Kidney (tissue), 22 donors: ENCODE results near the gene CLCA4. TPM values are rescaled to one million over a fixed set of nuclear protein-coding genes. Genes with fewer than 3 reads are reported as not detected.

Experiments used
- DNase-seq, 5 donors: peaks; one replicate each; pipeline ENCODE4 v3.0.0-alpha.2; 2013 to 2020
- FAIRE-seq: peaks from 2 replicates; lab custom pipeline; 2012; peaks lifted over from hg19 to GRCh38; lab: Jason Lieb, UNC
- H3K27ac ChIP-seq, 2 donors: one replicate each; pipeline ENCODE4 v1.7.0; 2013; ENCODE audit warnings: low read depth in 2 of 2, low read length in 2 of 2, inconsistent platforms in 1 of 2
- H3K27me3 ChIP-seq: one replicate; pipeline ENCODE4 v1.7.1; 2013; ENCODE audit warnings: low read length, inconsistent platforms; ENCODE audit not compliant: control insufficient read depth, insufficient read depth
- H3K36me3 ChIP-seq, 3 donors: one replicate each; pipeline versions ENCODE4 v1.7.0 to v1.7.1; 2013; ENCODE audit warnings: low read length in 3 of 3, control low read depth in 1 of 3, inconsistent platforms in 1 of 3; ENCODE audit not compliant: insufficient read depth in 3 of 3, control insufficient read depth in 2 of 3
- H3K4me1 ChIP-seq, 3 donors: one replicate each; pipeline versions ENCODE4 v1.7.0 to v1.7.1; 2013; ENCODE audit warnings: low read length in 3 of 3, inconsistent platforms in 1 of 3, low read depth in 1 of 3; ENCODE audit not compliant: control insufficient read depth in 2 of 3, insufficient read depth in 2 of 3
- H3K4me3 ChIP-seq, 3 donors: one replicate each; pipeline versions ENCODE4 v1.7.0 to v1.8.1; 2013; ENCODE audit warnings: low read length in 3 of 3, control low read depth in 1 of 3, inconsistent platforms in 1 of 3
- H3K9ac ChIP-seq, 3 donors: one replicate each; pipeline versions ENCODE4 v1.7.0 to v1.7.1; 2013; ENCODE audit warnings: low read length in 3 of 3, control low read depth in 1 of 3, inconsistent platforms in 1 of 3
- H3K9me3 ChIP-seq, 3 donors: one replicate each; pipeline versions ENCODE4 v1.7.0 to v1.7.1; 2013; ENCODE audit warnings: low read length in 3 of 3, control low read depth in 1 of 3, inconsistent platforms in 1 of 3; ENCODE audit not compliant: control insufficient read depth in 2 of 3, insufficient read depth in 1 of 3
- CTCF ChIP-seq: IDR thresholded peaks from 3 replicates; pipeline ENCODE4 v1.5.1; 2012; ENCODE audit warnings: mild to moderate bottlenecking, moderate library complexity, borderline replicate concordance; ENCODE audit not compliant: insufficient read depth; ENCODE audit errors: extremely low read depth
- intact Hi-C: fragments of 100-400 bp; cut with DNase I; formaldehyde crosslinking; loops from one replicate; pipeline ENCODE4 v1.11.1; 2022
- long read RNA-seq, 10 donors: library from polyadenylated mRNA in 1 of 10; unstranded in 1 of 10; transcript quantifications; one replicate each; pipeline ENCODE4 v2.0.0 and lab custom pipeline, GENCODE V29; 2021 to 2026
- polyA plus RNA-seq: library from polyadenylated mRNA; stranded (reverse); fragments of 350-450 nt; fragmentation: Illumina TruSeq; extraction: RNeasy Lipid Tissue Mini Kit (QIAGEN cat#74804); gene quantifications from one replicate; pipeline ENCODE4 v1.2.3, GENCODE V29; 2014; ENCODE audit warnings: low read depth, low replicate concordance; ENCODE audit not compliant: insufficient read depth
- total RNA-seq: library from RNA; stranded (reverse); fragmentation: NEBNext Ultra II Directional; extraction: Animal tissue kit (Norgen Biotek cat#: 25700); gene quantifications from one replicate; pipeline ENCODE4 v1.2.1, GENCODE V29; 2021
- donor health status: control.
- donor health status: control.
- donor health status: control.
- donor health status: control.
- donor health status: control.
- donor health status: DM: yes; HTN: yes; CAD: no.
- donor health status: Normal renal cell carcinoma (clear cell type).

Gene CLCA4
- 0.13 TPM for total RNA-seq
- not detected for polyA plus RNA-seq
- long read RNA-seq, donor 1: 0 reads
- long read RNA-seq, donor 2: 0 reads
- long read RNA-seq, donor 3: 0 reads
- long read RNA-seq, donor 4: 0 reads
- long read RNA-seq, donor 5: 0 reads
- long read RNA-seq, donor 6: 0 reads
- long read RNA-seq, donor 7: 0 reads
- long read RNA-seq, donor 8: 0 reads
- long read RNA-seq, donor 9: 0 reads
- long read RNA-seq, donor 10: 0 reads

- no peaks in the 10 kb centered on the region for H3K36me3 ChIP-seq
- no peak within 1 kb of the TSS for H3K4me3 ChIP-seq
- FAIRE-seq: no peak
- H3K27me3 ChIP-seq: no peaks in the 10 kb centered on the region
- DNase-seq: no peak
- H3K9ac ChIP-seq: no peak within 1 kb of the TSS
- no peaks in the 10 kb centered on the region for H3K4me1 ChIP-seq
- H3K27ac ChIP-seq: no peak within 1 kb of the TSS
- H3K9me3 ChIP-seq: no peaks in the 10 kb centered on the region
- no peak for TF ChIP-seq CTCF
- intact Hi-C loops: no loop called here
Measured at GRCh38 chr1:86546787-86547221, at the start of gene CLCA4. CLCA4 (plus strand) TSS chr1:86547078; CDS start chr1:86547120, 42 bp downstream.

GRCh38 chr1:86498281-86498680 is 48.6 kb upstream of the CLCA4 start:
- intact Hi-C loops: no loop called here
- no peak for DNase-seq
- Histone ChIP-seq H3K9me3 (no peaks in the 10 kb centered on the region), H3K36me3 (no peaks in the 10 kb centered on the region), H3K27me3 (no peaks in the 10 kb centered on the region), H3K9ac (no peak overlapping the region), H3K4me1 (no peaks in the 10 kb centered on the region), H3K4me3 (no peak overlapping the region), H3K27ac (no peak overlapping the region)
- TF ChIP-seq CTCF: no peak
- no peak for FAIRE-seq

GRCh38 chr1:86499987-86500593 is 46.8 kb upstream of the CLCA4 start:
- intact Hi-C loops: no loop called here
- no peak overlapping the region for H3K27ac ChIP-seq
- no peaks in the 10 kb centered on the region for H3K36me3 ChIP-seq
- H3K9ac ChIP-seq: no peak overlapping the region
- FAIRE-seq (peak; percentile 92), DNase-seq (peak in 2 of 5 donors; percentile 13 to 19)
- H3K4me1 ChIP-seq: no peaks in the 10 kb centered on the region
- H3K27me3 ChIP-seq: no peaks in the 10 kb centered on the region
- H3K9me3 ChIP-seq: no peaks in the 10 kb centered on the region
- peak; percentile 84 for TF ChIP-seq CTCF
- H3K4me3 ChIP-seq: no peak overlapping the region
